ENCODE data around the gene MT1X.

GRCh38 chr16:56724191-56724590, 41.9 kb downstream of the MT1X start:
- TF ChIP-seq CTCF (conservative IDR thresholded peaks at IDR 0.05; ENCODE audit: low read length) = no peak
- no peak for TF ChIP-seq EZH2phosphoT487 (IDR thresholded peaks at IDR 0.05; ENCODE audit: borderline replicate concordance, low read depth, low read length)

All from OCI-LY7 (cell line).